ENCODE measurements around the gene ZNF506. TPM values are rescaled to one million over a fixed set of nuclear protein-coding genes. Genes with fewer than 3 reads are reported as not detected.
"Not testable (repeated sequence)": the region's sequence is repeated elsewhere in the genome, so short reads cannot be mapped to it uniquely, and the experiment has no call there.

The ZNF506 gene
- total RNA-seq, 1 experiment from 2014 or later, result 1.8 TPM

DNA sequence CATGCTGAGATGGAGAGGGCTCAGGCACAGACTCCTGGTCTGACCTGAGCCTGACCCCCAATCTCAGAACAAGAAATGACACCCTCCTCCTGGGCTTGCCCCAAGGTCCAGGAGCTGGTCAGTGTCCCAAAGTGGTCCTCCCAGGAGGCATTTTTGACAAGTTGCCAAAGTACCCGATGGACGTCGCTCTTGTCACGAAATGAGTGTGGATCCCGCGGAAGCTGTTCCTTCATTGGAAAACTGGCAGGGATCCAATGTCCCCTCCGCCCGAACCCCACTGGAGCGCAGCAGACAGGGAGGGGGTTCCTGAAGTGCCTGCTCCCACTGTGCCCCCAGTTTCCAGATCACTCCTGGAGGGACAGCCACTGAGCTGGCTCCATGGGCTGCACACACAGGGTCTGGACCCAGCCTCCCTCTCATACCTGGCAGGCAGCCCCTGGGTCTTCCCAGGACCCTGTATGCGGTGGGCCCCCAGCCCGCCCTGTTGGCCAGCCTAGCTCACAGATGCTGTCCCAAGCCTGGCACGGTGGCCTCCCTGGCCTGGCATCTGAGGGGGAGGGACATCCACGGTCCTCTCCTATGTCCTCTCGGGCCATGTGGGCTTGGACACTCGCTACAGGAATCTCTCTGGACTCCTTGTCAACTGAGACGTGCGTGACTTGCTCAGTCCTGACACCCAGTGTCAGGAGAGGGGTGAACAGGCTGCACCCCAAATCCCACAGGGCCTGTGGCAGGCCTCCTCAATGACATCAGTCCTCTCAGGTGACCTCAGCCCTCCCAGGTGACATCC is 75.9 kb downstream of the ZNF506 start:
- DNase-seq (ENCODE audit: low read depth), result no peak

DNA sequence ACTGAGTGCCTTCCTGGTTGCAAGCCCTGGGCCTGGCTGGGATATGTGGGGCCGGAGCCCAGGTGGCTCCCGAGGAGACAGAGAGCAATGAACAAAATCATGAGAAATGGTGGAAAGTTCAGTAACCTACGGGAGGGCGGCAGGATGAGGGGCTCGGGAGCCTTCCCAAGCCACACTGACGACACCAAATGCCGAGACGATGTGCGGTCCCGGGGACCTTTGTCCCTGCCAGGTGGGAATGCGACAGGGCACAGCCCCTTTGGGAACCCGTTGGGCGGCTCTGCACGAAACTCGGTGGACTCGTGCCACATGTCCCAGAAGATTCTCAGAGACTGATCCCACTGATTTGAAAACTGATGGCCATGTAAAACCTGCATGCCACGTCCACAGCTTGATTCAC is 76.9 kb downstream of the ZNF506 start:
- no peak for DNase-seq (ENCODE audit: low read depth)

DNA sequence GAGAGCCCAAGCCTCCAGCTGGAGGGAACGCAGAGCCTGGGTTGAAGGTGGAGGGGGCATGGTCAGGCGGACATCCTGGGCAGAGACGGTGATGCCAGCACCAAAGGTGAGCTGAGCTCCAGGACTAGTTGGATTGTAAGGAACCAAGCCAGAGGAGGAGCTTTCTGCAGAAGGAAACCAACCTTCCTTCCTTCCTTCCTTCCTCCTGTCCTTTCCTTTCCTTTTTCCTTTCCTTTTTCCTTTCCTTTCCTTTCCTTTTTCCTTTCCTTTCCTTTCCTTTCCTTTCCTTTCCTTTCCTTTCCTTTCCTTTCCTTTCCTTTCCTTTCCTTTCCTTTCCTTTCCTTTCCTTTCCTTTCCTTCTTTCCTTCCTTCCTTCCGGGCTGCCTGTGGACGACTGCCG is 77.6 kb downstream of the ZNF506 start:
- not testable (repeated sequence) for DNase-seq (ENCODE audit: low read depth)

DNA sequence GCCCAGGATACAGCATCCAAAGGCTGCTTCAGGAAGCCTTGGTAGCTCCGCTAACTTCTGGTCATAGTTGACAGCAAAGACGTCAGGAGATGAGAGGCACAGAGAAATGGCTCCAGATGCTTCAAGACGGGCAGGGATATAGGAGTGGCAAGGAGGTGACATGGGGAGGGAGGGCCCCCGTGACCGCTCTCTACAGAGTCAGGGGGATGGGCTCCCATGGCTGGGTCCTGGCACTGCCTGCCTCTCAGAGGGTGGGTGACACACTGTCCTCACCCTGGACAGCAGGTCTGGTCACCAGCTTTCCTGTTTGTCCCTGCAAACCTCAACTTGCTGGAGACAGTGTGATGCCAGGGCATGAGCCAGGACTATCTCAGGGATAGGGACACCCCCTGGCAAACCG is 78.4 kb downstream of the ZNF506 start:
- no peak for DNase-seq (ENCODE audit: low read depth)

- DNase-seq (ENCODE audit: low read depth), result no peak
These were observed 78.8 kb downstream of the ZNF506 start for GRCh38 chr19:19742773-19743172.

Small RNA genes lying within 50 kb of the gene (small RNA-seq; reads per million reads assigned to genes)
- not detected for gene AC011477.5

Other genes starting within 250 kb of the ZNF506 start
- gene PBX4, start 203.1 kb downstream of the ZNF506 start, total RNA-seq (2014; rRNA removed; shearing (Covaris generic)), result not detected in 2 replicates
- 0.21 and 0.63 TPM in 2 replicates for gene LPAR2, start 193.5 kb downstream of the ZNF506 start, total RNA-seq (2014; rRNA removed; shearing (Covaris generic))
- gene GMIP, start 178.1 kb downstream of the ZNF506 start, total RNA-seq (2014; rRNA removed; shearing (Covaris generic)), result 3.0 and 3.6 TPM in 2 replicates
- 41.2 and 53.8 TPM in 2 replicates for gene ATP13A1, start 158.1 kb downstream of the ZNF506 start, total RNA-seq (2014; rRNA removed; shearing (Covaris generic))
- 9.4 and 11.6 TPM in 2 replicates for gene ZNF101, start 152.9 kb downstream of the ZNF506 start, total RNA-seq (2014; rRNA removed; shearing (Covaris generic))
- 0.74 and 1.8 TPM in 2 replicates for gene ZNF14, start 88.6 kb downstream of the ZNF506 start, total RNA-seq (2014; rRNA removed; shearing (Covaris generic))
- not detected in 2 replicates for gene ZNF253, start 44.1 kb upstream of the ZNF506 start, total RNA-seq (2014; rRNA removed; shearing (Covaris generic))
- 0.05 and 0.10 TPM in 2 replicates for gene ZNF93, start 79.2 kb upstream of the ZNF506 start, total RNA-seq (2014; rRNA removed; shearing (Covaris generic))
- not detected in 2 replicates for gene ZNF682, start 217.8 kb upstream of the ZNF506 start, total RNA-seq (2014; rRNA removed; shearing (Covaris generic))

All from HT1080 (cell line).